ENCODE data around the gene HAP1.
A peak's percentile ranks its signal among the peaks of the same experiment; 100 is the strongest.
"Not testable (repeated sequence)": the region's sequence is repeated elsewhere in the genome, so short reads cannot be mapped to it uniquely, and the experiment has no call there.

HAP1 gene

DNA sequence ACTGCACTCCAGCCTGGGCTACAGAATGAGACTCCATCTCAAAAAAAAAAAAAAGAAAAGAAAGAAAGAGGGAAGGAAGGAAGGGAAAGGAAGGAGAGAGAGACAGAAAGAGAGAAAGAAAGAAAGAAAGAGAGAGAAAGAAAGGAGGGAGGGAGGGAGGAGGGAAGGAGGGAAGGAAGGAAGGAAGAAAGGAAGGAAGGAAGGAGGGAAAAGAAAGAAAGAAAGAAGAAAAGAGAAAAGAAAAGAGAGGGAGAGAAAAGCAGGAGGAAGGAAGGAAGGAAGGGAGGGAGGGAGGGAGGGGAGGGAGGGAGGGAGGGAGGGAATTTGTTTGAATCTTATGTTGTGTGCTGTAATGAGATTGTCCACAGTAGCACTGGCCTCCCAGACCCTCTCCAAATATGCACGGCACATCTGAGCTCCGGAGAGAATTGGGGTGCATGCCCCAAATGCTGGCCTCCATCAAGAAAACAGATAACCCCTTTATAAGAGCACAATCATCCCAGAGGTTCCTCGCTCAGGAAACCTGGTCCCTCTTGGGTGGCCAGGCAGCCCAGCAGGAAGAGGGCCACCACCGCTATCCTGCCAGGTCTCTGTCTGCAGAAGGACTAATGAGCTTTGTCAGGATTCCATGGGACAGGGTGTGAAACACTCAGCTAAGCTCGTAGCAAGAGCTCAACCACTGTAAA is 54.6 kb downstream of the HAP1 start:
- no peak for DNase-seq
- Histone ChIP-seq H3K4me3 (ENCODE audit: low read depth, low read length) (no peak overlapping the region), H3K27ac (no peak overlapping the region), H3K9me3 (ENCODE audit: severe bottlenecking) (peaks cover 4% of the 10 kb centered on the region), H3K36me3 (no peaks in the 10 kb centered on the region), H3K27me3 (ENCODE audit: insufficient read depth, low read depth, severe bottlenecking) (no peaks in the 10 kb centered on the region)
- TF ChIP-seq CTCF (IDR thresholded peaks at IDR 0.05; ENCODE audit: low read depth, low read length): no peak

GRCh38 chr17:41678907-41679739 is 55.3 kb downstream of the HAP1 start:
- no peaks in the 10 kb centered on the region for H3K27me3 ChIP-seq (ENCODE audit: insufficient read depth, low read depth, severe bottlenecking)
- no peak overlapping the region for H3K27ac ChIP-seq
- H3K9me3 ChIP-seq (ENCODE audit: severe bottlenecking): peaks cover 4% of the 10 kb centered on the region
- no peak overlapping the region for H3K4me3 ChIP-seq (ENCODE audit: low read depth, low read length)
- peak; percentile 35; the same call in 1 of the 2 replicates for TF ChIP-seq CTCF (IDR thresholded peaks at IDR 0.05; ENCODE audit: low read depth, low read length)
- H3K36me3 ChIP-seq: no peaks in the 10 kb centered on the region
- no peak for DNase-seq

DNA sequence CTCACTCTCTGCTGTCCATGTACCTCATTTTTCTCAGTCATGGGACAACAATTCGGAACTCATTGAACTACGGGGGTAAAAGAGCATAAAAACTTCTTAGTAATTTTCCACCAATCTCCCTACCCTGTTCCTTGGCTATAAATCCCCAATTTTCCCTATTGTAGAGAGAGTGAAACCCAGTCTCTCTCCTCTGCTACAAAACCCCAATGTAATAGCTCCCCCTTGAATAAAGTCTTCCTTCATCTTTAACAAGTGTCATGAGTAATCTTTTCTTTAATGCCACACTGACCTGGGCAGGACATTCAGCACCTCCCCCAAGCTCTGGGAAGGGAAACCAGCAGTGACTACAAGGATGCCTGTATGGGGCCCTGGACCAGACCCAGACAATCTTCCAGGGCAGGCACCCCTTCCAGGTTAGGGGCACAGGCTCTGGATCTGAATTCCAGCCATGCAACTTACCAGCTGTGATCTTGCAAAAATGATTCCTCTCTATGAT is 56.0 kb downstream of the HAP1 start:
- peaks cover 4% of the 10 kb centered on the region for H3K9me3 ChIP-seq (ENCODE audit: severe bottlenecking)
- no peak overlapping the region for H3K4me3 ChIP-seq (ENCODE audit: low read depth, low read length)
- no peak for DNase-seq
- no peaks in the 10 kb centered on the region for H3K27me3 ChIP-seq (ENCODE audit: insufficient read depth, low read depth, severe bottlenecking)
- TF ChIP-seq CTCF (IDR thresholded peaks at IDR 0.05; ENCODE audit: low read depth, low read length): no peak
- H3K36me3 ChIP-seq: no peaks in the 10 kb centered on the region
- H3K27ac ChIP-seq: no peak overlapping the region

- DNase-seq: no peak
- Histone ChIP-seq H3K36me3 (no peaks in the 10 kb centered on the region), H3K27ac (no peak overlapping the region), H3K4me3 (ENCODE audit: low read depth, low read length) (no peak overlapping the region), H3K9me3 (ENCODE audit: severe bottlenecking) (peaks cover 4% of the 10 kb centered on the region), H3K27me3 (ENCODE audit: insufficient read depth, low read depth, severe bottlenecking) (no peaks in the 10 kb centered on the region)
- TF ChIP-seq CTCF (IDR thresholded peaks at IDR 0.05; ENCODE audit: low read depth, low read length): no peak
These were observed 58.4 kb downstream of the HAP1 start for GRCh38 chr17:41676058-41676419.

DNA sequence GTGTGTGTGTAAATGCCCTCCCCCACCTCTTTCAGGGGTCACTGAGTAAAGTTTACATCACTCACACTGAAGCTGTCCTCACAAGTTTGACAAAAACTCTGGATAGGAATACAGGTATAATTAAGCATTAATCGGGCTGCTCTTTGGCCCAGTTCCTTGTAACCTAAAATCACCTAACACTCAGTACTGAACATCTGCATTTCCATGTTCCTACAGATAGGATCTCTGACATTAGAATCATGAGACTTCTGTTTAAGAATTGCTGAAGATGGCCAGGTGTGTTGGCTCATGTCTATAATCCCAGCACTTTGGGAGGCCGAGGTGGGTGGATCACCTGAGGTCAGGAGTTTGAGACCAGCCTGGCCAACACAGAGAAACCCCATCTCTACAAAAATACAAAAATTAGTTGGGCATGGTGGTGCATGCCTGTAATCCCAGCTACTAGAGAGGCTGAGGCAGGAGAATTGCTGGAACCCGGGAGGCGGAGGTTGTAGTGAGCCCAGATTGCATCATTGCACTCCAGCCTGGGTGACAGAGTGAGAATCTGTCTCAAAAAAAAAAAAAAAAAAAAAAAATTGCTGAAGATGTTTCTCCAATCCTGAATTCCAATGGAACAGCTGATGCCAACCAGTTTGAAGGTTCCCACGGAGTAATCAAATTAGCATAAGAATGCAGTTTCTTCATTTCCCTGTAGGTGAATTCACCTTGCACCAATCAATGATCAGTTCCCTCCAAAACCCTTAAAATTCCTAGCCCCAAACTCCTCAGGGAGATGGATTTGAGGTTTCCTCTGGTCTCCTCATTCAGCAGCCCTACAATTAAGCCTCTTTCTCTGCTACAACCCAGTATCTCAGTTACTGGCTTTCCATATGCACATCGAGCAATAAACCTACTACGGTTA is 59.0 kb downstream of the HAP1 start:
- H3K36me3 ChIP-seq; DNase-seq; H3K4me3 ChIP-seq (ENCODE audit: low read depth, low read length); H3K27ac ChIP-seq; H3K27me3 ChIP-seq (ENCODE audit: insufficient read depth, low read depth, severe bottlenecking); H3K9me3 ChIP-seq (ENCODE audit: severe bottlenecking): not testable (repeated sequence)
